Measurements from ENCODE around the gene PCDHA8.
"Not testable (repeated sequence)": the region's sequence is repeated elsewhere in the genome, so short reads cannot be mapped to it uniquely, and the experiment has no call there.

Gene PCDHA8

DNA sequence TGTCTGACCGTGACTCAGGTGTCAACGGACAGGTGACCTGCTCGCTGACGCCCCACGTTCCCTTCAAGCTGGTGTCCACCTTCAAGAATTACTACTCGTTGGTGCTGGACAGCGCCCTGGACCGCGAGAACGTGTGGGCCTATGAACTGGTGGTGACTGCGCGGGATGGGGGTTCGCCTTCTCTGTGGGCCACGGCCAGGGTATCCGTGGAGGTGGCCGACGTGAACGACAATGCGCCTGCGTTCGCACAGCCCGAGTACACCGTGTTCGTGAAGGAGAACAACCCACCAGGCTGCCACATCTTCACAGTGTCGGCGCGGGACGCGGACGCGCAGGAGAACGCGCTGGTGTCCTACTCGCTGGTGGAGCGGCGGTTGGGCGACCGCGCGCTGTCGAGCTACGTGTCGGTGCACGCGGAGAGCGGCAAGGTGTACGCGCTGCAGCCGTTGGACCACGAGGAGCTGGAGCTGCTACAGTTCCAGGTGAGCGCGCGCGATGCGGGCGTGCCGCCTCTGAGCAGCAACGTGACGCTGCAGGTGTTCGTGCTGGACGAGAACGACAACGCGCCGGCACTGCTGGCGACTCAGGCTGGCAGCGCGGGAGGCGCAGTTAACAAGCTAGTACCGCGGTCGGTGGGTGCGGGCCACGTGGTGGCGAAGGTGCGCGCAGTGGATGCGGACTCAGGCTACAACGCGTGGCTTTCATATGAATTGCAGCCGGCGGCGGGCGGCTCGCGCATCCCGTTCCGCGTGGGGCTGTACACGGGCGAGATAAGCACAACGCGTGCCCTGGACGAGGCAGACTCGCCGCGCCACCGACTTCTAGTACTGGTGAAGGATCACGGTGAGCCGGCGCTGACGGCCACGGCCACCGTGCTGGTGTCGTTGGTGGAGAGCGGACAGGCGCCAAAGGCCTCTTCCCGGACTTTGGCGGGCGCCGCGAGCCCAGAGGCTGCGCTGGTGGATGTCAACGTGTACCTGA is 29.5 kb downstream of the PCDHA8 start:
- DNase-seq (ENCODE audit: low read depth), result no peak

DNA sequence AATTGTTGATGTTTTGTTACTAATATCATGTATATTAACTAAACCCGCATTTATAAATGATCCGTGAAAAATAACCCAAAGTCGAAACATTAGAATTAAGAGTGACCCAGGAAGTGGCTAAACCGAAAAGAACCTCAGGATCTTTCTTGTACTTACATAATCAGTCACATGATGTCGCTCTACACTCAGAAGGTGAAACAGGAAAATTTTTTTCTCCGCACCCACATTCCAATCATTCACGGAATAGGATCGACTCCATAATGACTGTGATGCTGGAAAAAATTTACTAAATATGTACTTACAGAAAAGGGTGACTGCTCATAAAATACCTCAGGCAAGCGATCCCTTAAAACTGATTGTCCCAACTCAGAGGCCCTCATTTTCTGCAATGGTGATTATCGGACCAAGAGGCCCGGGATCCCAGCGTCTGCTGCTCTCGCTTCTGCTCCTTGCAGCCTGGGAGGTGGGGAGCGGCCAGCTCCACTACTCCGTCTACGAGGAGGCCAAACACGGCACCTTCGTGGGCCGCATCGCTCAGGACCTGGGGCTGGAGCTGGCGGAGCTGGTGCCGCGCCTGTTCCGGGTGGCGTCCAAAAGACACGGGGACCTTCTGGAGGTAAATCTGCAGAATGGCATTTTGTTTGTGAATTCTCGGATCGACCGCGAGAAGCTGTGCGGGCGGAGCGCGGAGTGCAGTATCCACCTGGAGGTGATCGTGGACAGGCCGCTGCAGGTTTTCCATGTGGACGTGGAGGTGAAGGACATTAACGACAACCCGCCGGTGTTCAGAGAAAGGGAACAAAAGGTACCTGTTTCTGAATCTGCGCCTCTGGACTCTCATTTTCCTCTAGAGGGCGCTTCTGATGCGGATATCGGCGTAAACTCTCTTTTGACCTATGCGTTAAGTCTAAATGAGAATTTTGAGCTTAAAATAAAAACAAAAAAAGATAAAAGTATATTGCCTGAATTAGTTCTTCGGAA is 34.4 kb downstream of the PCDHA8 start, which contains the start of gene PCDHA12:
Gene PCDHA12, plus strand, starts transcription at position 224 of the 981 bp plus-strand sequence. Its CDS starts 165 bp downstream, at position 389.
- no peak for DNase-seq (ENCODE audit: low read depth)

DNA sequence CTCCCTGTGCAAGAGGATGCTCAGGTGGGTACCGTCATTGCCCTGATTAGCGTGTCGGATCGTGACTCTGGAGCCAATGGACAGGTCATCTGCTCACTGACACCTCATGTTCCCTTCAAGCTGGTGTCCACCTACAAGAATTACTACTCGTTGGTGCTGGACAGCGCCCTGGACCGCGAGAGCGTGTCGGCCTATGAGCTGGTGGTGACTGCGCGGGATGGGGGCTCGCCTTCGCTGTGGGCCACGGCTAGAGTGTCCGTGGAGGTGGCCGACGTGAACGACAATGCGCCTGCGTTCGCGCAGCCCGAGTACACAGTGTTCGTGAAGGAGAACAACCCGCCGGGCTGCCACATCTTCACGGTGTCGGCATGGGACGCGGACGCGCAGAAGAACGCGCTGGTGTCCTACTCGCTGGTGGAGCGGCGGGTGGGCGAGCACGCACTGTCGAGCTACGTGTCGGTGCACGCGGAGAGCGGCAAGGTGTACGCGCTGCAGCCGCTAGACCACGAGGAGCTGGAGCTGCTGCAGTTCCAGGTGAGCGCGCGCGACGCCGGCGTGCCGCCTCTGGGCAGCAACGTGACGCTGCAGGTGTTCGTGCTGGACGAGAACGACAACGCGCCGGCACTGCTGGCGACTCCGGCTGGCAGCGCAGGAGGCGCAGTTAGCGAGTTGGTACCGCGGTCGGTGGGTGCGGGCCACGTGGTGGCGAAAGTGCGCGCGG is 35.7 kb downstream of the PCDHA8 start:
- DNase-seq (ENCODE audit: low read depth), result not testable (repeated sequence)

DNA sequence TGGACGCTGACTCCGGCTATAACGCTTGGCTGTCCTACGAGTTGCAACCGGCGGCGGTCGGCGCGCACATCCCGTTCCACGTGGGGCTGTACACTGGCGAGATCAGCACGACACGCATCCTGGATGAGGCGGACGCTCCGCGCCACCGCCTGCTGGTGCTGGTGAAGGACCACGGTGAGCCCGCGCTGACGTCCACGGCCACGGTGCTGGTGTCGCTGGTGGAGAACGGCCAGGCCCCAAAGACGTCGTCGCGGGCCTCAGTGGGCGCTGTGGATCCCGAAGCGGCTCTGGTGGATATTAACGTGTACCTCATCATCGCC is 36.2 kb downstream of the PCDHA8 start:
- no peak for DNase-seq (ENCODE audit: low read depth)

DNA sequence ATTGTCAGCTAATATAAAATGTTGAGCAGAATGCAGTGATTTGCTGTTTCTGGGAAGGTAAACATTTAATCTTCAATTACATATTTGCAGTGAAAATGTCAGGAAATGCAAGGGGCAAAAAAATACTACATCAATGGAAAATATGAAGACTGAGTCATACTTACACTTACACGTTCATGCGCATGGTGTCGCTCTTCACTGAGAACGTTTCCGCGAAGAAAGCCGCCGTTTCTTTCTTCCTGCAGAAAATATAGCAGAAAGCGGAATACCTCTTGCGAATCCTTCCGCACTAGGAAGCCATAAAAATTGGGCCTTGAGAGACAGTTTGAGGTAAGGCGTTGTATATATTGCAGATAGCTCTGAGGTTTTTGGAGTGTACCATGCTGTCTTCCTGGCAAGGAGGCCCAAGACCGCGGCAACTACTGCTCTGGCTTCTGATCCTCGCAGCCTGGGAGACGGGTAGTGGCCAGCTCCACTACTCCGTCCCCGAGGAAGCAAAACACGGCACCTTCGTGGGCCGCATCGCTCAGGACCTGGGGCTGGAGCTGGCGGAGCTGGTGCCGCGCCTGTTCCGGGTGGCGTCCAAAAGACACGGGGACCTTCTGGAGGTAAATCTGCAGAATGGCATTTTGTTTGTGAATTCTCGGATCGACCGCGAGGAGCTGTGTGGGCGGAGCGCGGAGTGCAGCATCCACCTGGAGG is 41.1 kb downstream of the PCDHA8 start, which contains the start of gene PCDHA13:
Gene PCDHA13, plus strand, starts transcription at position 236 of the 702 bp plus-strand sequence. Its CDS starts 145 bp downstream, at position 381.
- no peak for DNase-seq (ENCODE audit: low read depth)

DNA sequence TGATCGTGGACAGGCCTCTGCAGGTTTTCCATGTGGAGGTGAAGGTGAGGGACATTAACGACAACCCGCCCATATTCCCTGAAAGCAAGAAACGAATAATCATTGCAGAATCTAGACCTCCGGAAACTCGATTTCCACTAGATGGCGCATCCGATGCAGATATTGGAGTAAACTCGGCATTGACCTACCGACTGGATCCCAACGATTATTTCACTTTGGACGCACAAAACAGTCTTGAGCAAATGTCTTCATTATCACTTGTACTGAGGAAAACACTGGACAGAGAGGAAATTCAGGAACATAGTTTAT is 41.6 kb downstream of the PCDHA8 start:
- DNase-seq (ENCODE audit: low read depth), result no peak

DNA sequence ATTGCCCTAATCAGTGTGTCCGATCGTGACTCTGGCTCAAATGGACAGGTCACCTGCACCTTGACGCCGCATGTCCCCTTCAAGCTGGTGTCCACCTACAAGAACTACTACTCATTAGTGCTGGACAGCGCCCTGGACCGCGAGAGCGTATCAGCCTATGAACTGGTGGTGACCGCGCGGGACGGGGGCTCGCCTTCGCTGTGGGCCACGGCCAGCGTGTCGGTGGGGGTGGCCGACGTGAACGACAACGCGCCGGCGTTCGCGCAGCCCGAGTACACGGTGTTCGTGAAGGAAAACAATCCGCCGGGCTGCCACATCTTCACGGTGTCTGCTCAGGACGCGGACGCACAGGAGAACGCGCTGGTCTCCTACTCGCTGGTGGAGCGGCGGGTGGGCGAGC is 42.4 kb downstream of the PCDHA8 start:
- DNase-seq (ENCODE audit: low read depth), result no peak

DNA sequence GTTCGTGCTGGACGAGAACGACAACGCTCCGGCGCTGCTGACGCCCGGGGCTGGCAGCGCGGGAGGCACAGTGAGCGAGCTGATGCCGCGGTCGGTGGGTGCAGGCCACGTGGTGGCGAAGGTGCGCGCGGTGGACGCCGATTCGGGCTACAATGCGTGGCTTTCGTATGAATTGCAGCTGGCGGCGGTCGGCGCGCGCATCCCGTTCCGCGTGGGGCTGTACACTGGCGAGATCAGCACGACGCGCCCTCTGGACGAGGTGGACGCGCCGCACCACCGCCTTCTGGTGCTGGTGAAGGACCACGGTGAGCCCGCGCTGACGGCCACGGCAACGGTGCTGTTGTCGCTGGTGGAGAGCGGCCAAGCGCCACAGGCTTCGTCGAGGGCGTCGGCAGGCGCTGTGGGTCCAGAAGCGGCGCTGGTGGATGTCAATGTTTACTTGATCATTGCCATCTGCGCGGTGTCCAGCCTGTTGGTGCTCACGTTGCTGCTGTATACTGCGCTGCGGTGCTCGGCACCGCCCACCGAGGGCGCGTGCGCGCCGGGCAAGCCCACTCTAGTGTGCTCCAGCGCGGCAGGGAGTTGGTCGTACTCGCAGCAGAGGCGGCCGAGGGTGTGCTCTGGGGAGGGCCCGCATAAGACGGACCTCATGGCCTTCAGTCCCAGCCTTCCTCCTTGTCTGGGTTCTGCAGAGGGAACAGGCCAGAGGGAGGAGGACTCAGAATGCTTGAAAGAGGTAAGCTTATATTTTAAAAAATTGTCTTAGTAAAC is 43.1 kb downstream of the PCDHA8 start:
- DNase-seq (ENCODE audit: low read depth), result no peak

Measured in stimulated activated CD8-positive, alpha-beta memory T cell treated with anti-CD3 and anti-CD28 coated beads, Interleukin-12 subunit alpha, Interleukin-12 subunit beta, amount 100 ng/mL, for 4 hours (primary cell).